Mesothelial cell of epicardium (in vitro differentiated cells): ENCODE measurements around the gene VDAC2. TPM values are rescaled to one million over a fixed set of nuclear protein-coding genes. Genes with fewer than 3 reads are reported as not detected.

Source experiments
- DNase-seq, 2 experiments: peaks; one replicate each; pipeline ENCODE4 v3.0.0; 2021; ENCODE audit warnings: low spot score in 2 of 2; ENCODE audit not compliant: unreplicated experiment in 2 of 2
- H3K27ac Mint-ChIP-seq: 2 replicates; pipeline ENCODE4 v1.8.0; 2021; ENCODE audit warnings: mixed read lengths
- H3K27me3 Mint-ChIP-seq: 2 replicates; pipeline ENCODE4 v1.8.0; 2021; ENCODE audit warnings: low read depth, mixed read lengths
- H3K36me3 Mint-ChIP-seq: 2 replicates; pipeline ENCODE4 v1.8.0; 2021; ENCODE audit warnings: mixed read lengths
- H3K4me1 Mint-ChIP-seq: 2 replicates; pipeline ENCODE4 v1.8.0; 2021; ENCODE audit warnings: mixed read lengths
- H3K4me3 Mint-ChIP-seq: 2 replicates; pipeline ENCODE4 v1.8.0; 2021; ENCODE audit warnings: mild to moderate bottlenecking, moderate library complexity, mixed read lengths
- H3K9me3 Mint-ChIP-seq: 2 replicates; pipeline ENCODE4 v1.8.0; 2021; ENCODE audit warnings: mixed read lengths
- total RNA-seq: library from RNA; stranded (reverse); gene quantifications from 3 replicates; pipeline ENCODE4 v1.2.1, GENCODE V29; 2021
- TF ChIP-seq, protein P1 (sequence below): fragments of 200-600 bp; sonication (generic); IDR thresholded peaks from one replicate; pipeline ENCODE4 v1.5.0; 2021; ENCODE audit warnings: antibody characterized with exemption; ENCODE audit not compliant: unreplicated experiment

VDAC2 gene
- total RNA-seq, 1 donor from 2014 or later: 144 TPM

DNA sequence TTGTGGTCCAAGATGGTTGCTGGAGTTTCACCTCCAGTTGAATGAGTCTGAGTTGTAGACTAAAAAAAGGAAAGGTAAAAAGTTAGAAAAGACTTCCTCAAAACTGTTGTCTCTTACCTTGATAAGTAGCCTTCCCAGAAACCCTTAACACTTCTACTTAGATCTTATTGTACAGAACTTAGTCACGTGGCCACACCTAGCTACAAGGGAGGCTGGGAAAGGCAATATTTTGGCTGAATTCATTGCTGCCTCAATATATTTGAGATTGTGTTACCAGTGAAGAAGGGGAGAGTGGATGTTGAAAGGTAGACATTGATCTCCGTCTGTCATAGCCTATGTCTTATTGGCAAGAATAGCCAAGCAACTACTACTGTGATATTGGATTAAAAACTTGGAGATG, 35.5 kb upstream of the VDAC2 start:
- no peaks in the 10 kb centered on the region for H3K9me3 Mint-ChIP-seq
- no peak overlapping the region for H3K27ac Mint-ChIP-seq
- H3K27me3 Mint-ChIP-seq: no peaks in the 10 kb centered on the region
- no peak overlapping the region for H3K4me3 Mint-ChIP-seq
- H3K36me3 Mint-ChIP-seq: peaks cover 18% of the 10 kb centered on the region
- TF ChIP-seq, protein P1, sequence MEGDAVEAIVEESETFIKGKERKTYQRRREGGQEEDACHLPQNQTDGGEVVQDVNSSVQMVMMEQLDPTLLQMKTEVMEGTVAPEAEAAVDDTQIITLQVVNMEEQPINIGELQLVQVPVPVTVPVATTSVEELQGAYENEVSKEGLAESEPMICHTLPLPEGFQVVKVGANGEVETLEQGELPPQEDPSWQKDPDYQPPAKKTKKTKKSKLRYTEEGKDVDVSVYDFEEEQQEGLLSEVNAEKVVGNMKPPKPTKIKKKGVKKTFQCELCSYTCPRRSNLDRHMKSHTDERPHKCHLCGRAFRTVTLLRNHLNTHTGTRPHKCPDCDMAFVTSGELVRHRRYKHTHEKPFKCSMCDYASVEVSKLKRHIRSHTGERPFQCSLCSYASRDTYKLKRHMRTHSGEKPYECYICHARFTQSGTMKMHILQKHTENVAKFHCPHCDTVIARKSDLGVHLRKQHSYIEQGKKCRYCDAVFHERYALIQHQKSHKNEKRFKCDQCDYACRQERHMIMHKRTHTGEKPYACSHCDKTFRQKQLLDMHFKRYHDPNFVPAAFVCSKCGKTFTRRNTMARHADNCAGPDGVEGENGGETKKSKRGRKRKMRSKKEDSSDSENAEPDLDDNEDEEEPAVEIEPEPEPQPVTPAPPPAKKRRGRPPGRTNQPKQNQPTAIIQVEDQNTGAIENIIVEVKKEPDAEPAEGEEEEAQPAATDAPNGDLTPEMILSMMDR: no peak
- peaks cover 3% of the 10 kb centered on the region for H3K4me1 Mint-ChIP-seq
- DNase-seq: no peak

DNA sequence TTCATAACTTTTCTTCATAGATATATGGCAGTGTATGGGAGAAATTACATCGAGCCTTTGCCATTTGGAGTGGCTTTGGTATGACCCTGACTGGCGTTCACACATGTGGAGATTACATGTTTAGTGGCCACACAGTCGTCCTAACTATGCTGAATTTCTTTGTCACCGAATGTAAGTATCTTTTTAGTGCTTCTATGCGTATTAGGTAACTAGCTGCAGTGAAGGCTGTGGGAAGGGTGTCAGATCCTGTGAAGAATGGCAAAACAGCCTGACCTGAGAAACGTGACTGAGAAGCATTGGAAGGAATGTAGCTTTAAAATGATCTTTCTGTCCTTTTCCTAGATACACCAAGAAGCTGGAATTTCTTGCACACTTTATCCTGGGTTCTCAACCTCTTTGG, 34.5 kb upstream of the VDAC2 start:
- peaks cover 7% of the 10 kb centered on the region for H3K4me1 Mint-ChIP-seq
- no peaks in the 10 kb centered on the region for H3K9me3 Mint-ChIP-seq
- H3K36me3 Mint-ChIP-seq: peaks cover 18% of the 10 kb centered on the region
- no peak overlapping the region for H3K27ac Mint-ChIP-seq
- DNase-seq: no peak
- TF ChIP-seq, protein P1: no peak
- H3K4me3 Mint-ChIP-seq: no peak overlapping the region
- no peaks in the 10 kb centered on the region for H3K27me3 Mint-ChIP-seq

DNA sequence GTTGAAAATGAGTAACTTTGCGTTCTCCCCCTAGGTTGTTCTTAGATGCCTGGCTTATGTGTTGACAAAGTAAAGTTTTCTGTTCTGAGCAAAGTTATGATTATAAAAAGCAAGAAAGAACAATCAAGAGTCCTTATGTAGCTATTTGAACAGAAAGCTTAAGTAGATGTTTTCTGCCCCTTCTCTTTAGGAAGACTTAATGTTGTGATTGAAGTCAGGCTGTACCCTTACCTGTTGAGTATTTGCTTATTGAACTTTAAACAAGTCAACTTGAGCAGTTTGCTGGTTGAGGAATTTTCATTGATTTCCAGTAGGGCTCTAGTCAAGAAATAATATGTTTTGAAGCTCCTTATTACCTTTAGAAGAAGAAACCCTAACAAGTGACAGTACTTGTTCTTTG, 33.9 kb upstream of the VDAC2 start:
- Mint-ChIP-seq H3K27ac (no peak overlapping the region), H3K9me3 (no peaks in the 10 kb centered on the region), H3K4me1 (peaks cover 7% of the 10 kb centered on the region), H3K27me3 (no peaks in the 10 kb centered on the region), H3K36me3 (peaks cover 19% of the 10 kb centered on the region), H3K4me3 (no peak overlapping the region)
- TF ChIP-seq, protein P1: no peak
- DNase-seq: no peak

DNA sequence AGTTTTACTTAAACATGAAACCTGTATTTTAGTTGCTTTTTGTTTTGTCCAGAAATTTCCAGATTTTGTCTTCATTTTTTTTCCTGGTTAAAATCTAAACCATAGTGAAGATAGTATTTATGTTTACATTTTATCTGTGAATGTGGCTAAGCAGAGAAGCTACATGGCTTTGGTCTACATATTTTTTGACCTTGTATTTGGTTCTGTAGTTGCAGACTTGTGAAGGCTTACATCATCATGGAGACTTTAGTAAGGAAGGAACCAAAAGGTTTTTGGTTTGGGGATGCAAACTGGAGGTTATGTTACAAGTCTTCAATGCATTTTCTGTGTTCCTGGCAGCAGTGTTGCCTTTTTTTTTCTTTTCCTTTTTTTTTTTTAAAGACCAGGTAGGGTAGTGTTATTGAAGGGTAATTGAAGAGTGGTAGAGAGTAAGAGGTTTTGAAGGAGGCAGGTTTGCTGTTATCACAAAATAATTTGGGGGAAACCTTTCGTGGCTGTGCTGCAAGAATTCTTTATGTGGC, 30.9 kb upstream of the VDAC2 start:
- H3K36me3 Mint-ChIP-seq: peaks cover 24% of the 10 kb centered on the region
- TF ChIP-seq, protein P1: no peak
- DNase-seq: no peak
- no peaks in the 10 kb centered on the region for H3K27me3 Mint-ChIP-seq
- no peak overlapping the region for H3K4me3 Mint-ChIP-seq
- H3K9me3 Mint-ChIP-seq: peaks cover 3% of the 10 kb centered on the region
- H3K27ac Mint-ChIP-seq: peak overlapping the region; percentile 30
- H3K4me1 Mint-ChIP-seq: peaks cover 7% of the 10 kb centered on the region

DNA sequence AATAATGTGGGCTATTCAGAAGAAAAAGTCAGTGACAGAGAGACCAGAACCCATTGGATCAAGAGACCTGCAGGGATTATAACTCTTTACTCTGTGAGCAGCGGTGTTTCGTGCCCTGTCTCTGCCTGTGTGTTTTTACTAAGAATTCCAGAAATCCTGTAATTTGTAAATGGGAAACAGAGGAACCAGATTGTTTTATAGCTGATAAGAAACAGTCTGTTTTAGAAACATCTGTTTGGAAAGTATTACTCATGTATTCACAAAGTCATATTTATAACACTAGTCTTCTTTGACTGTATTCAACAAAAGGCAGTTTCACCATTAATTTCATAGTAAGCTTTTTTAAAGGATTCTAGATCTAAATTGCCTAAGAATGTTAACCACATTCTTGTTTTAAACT, 30.0 kb upstream of the VDAC2 start:
- TF ChIP-seq, protein P1: no peak
- Mint-ChIP-seq H3K4me1 (peaks cover 7% of the 10 kb centered on the region), H3K27ac (no peak overlapping the region), H3K36me3 (peaks cover 19% of the 10 kb centered on the region), H3K27me3 (no peaks in the 10 kb centered on the region), H3K9me3 (peaks cover 3% of the 10 kb centered on the region), H3K4me3 (no peak overlapping the region)
- no peak for DNase-seq

DNA sequence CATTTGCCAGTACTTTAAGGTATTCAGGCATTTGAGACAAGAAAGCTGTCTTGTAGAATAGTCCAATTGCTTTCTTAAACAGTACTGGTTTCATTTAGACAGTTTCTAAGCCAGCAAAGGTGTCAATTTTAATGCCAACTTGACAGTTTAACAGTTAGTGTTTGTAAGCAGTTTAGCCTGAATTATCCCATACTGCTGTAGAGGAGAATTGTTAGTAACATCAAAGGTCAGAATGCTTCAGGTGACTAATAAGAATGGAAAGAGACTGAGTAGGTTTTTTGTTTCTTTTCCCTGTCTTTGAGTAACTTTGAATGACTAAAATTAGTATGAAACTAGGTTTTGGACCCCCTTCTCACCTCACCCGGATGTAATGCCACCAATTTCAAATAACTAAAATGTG, 29.5 kb upstream of the VDAC2 start:
- Mint-ChIP-seq H3K27me3 (no peaks in the 10 kb centered on the region), H3K27ac (no peak overlapping the region), H3K36me3 (peaks cover 19% of the 10 kb centered on the region), H3K4me1 (peaks cover 7% of the 10 kb centered on the region), H3K9me3 (peaks cover 3% of the 10 kb centered on the region), H3K4me3 (no peak overlapping the region)
- no peak for DNase-seq
- TF ChIP-seq, protein P1: no peak
